Measurements from ENCODE around the gene UBA3. TPM values are rescaled to one million over a fixed set of nuclear protein-coding genes. Genes with fewer than 3 reads are reported as not detected.

The UBA3 gene
- total and polyA plus RNA-seq, 2 donors (not counting 3 experiments of a cell fraction or from before 2014, with no cell fraction given) = 39.4 to 84.6 TPM

- Histone ChIP-seq H2AFZ (ENCODE audit: low read depth, low read length) (no peak overlapping the region), H3K9me3 (replicated peaks; ENCODE audit: control insufficient read depth, insufficient read depth, low read length) (no peaks in the 10 kb centered on the region), H4K20me1 (replicated peaks; ENCODE audit: control insufficient read depth, extremely low read depth, insufficient read depth, low read length) (no peaks in the 10 kb centered on the region), H3K4me2 (ENCODE audit: insufficient read depth, low read length) (no peak overlapping the region), H3K27me3 (ENCODE audit: control insufficient read depth in 2 of 2, insufficient read depth in 2 of 2, low read length in 2 of 2) (no peaks in the 10 kb centered on the region), H3K27ac (ENCODE audit: insufficient read depth, low read depth, low read length) (no peak overlapping the region), H3K9ac (replicated peaks; ENCODE audit: extremely low read depth, insufficient read depth, low read length) (no peak overlapping the region), H3K36me3 (ENCODE audit: control insufficient read depth in 2 of 2, extremely low read depth in 1 of 2, insufficient read depth in 2 of 2, low read length in 2 of 2) (no peaks in the 10 kb centered on the region), H3K4me3 (replicated peaks in 1 of 3; ENCODE audit: insufficient read depth in 1 of 3, low read depth in 1 of 3, low read length in 3 of 3) (no peak overlapping the region), H3K79me2 (ENCODE audit: control insufficient read depth, insufficient read depth, low read length) (no peaks in the 10 kb centered on the region), H3K4me1 (ENCODE audit: control insufficient read depth, extremely low read depth, insufficient read depth, low read length) (peaks cover 3% of the 10 kb centered on the region), H3K9me1 (replicated peaks; ENCODE audit: control insufficient read depth, extremely low read depth, insufficient read depth, low read length) (no peaks in the 10 kb centered on the region)
- dilution Hi-C loops (cut with MboI; ENCODE audit: extremely low pct_ligation_motif_present, low sequenced_read_pairs) (no loop called here), intact Hi-C loops (cut with micrococcal nuclease) (no loop called here)
- ChIA-PET CTCF (interaction anchor here (1.1 to 1.5 kb wide), 4 partner anchors 10 to 323 kb away, joined by 3 to 7 read pairs (median 3); no protein-coding TSS in a partner anchor), POLR2A (interaction anchor here (1.5 kb wide), 1 partner anchor 32 kb away, joined by 3 read pairs; the partner anchor contains the start of gene ARL6IP5)
- TF ChIP-seq JUN (IDR thresholded peaks at IDR 0.05; ENCODE audit: borderline replicate concordance, insufficient read depth, insufficient read length, low read depth) = no peak
- TF ChIP-seq EZH2 (IDR thresholded peaks at IDR 0.05; ENCODE audit: borderline replicate concordance, low read depth, low read length, severe bottlenecking) = no peak
- BruUV-seq (replicated peaks) = no TSS peak
- no peak for DNase-seq (ENCODE audit: low read depth, low spot score)
- no peak for FAIRE-seq
Observed at GRCh38 chr3:69116162-69116561, 36.0 kb upstream of the UBA3 start.

- Histone ChIP-seq H3K27ac (ENCODE audit: insufficient read depth, low read depth, low read length) (no peak overlapping the region), H2AFZ (ENCODE audit: low read depth, low read length) (no peak overlapping the region), H3K27me3 (ENCODE audit: control insufficient read depth in 2 of 2, insufficient read depth in 2 of 2, low read length in 2 of 2) (no peaks in the 10 kb centered on the region), H3K4me1 (ENCODE audit: control insufficient read depth, extremely low read depth, insufficient read depth, low read length) (no peaks in the 10 kb centered on the region), H3K4me2 (ENCODE audit: insufficient read depth, low read length) (no peak overlapping the region), H3K36me3 (ENCODE audit: control insufficient read depth in 2 of 2, extremely low read depth in 1 of 2, insufficient read depth in 2 of 2, low read length in 2 of 2) (no peaks in the 10 kb centered on the region), H3K9me1 (replicated peaks; ENCODE audit: control insufficient read depth, extremely low read depth, insufficient read depth, low read length) (no peaks in the 10 kb centered on the region), H3K4me3 (replicated peaks in 1 of 3; ENCODE audit: insufficient read depth in 1 of 3, low read depth in 1 of 3, low read length in 3 of 3) (no peak overlapping the region), H3K79me2 (ENCODE audit: control insufficient read depth, insufficient read depth, low read length) (no peaks in the 10 kb centered on the region), H4K20me1 (replicated peaks; ENCODE audit: control insufficient read depth, extremely low read depth, insufficient read depth, low read length) (no peaks in the 10 kb centered on the region), H3K9me3 (replicated peaks; ENCODE audit: control insufficient read depth, insufficient read depth, low read length) (no peaks in the 10 kb centered on the region), H3K9ac (replicated peaks; ENCODE audit: extremely low read depth, insufficient read depth, low read length) (no peak overlapping the region)
- ChIA-PET POLR2A (interaction anchor here (1.5 kb wide), 1 partner anchor 32 kb away, joined by 3 read pairs; the partner anchor contains the start of gene ARL6IP5), CTCF (interaction anchor here (0.6 to 1.5 kb wide), 5 partner anchors 10 to 324 kb away, joined by 3 to 7 read pairs (median 3); no protein-coding TSS in a partner anchor)
- no peak for FAIRE-seq
- dilution Hi-C loops (cut with MboI; ENCODE audit: extremely low pct_ligation_motif_present, low sequenced_read_pairs) = no loop called here
- peak; percentile 25 for DNase-seq (ENCODE audit: low read depth, low spot score)
- TF ChIP-seq FOS (IDR thresholded peaks at IDR 0.05; ENCODE audit: borderline replicate concordance, insufficient read depth, low read length) = peak; percentile 49
- TF ChIP-seq POLR2A (IDR thresholded peaks at IDR 0.05; ENCODE audit: low read depth, low read length) = no peak
- intact Hi-C loops (cut with micrococcal nuclease) = no loop called here
- no TSS peak for BruUV-seq (replicated peaks)
Observed at GRCh38 chr3:69115731-69116130, 35.6 kb upstream of the UBA3 start.

All from endothelial cell of umbilical vein (primary cell).